Stromal cell of bone marrow (primary cell): ENCODE results near the gene ABCB11.

ENCODE experiments used
- DNase-seq: peaks from one replicate; pipeline ENCODE4 v3.0.0-alpha.2; 2012; ENCODE audit warnings: low read depth

The ABCB11 gene

GRCh38 chr2:169042856-169043255, 11.7 kb upstream of the ABCB11 start:
- DNase-seq = no peak

GRCh38 chr2:169041594-169041993, 10.5 kb upstream of the ABCB11 start:
- no peak for DNase-seq

- no peak for DNase-seq
Observed at GRCh38 chr2:169039702-169040101, 8.6 kb upstream of the ABCB11 start.

DNA sequence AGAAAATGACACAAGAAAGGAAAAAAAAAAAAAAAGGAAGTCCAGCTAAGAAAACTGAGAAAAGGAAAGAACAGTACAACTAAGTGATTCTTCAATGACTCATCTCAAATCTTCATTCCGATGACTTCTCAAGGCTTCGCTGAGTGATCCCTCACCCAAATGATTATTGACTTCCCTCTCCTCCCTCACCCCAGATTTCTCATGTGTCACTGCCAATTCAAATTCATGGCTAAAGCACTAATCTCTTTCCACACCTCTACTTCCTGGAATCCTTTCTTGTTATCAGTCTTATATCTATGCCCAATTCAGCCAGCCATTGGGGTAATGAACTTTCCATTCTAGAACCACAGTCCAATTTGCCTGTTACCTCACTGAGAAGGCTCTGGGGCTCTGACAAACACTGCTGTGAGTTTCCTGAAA, 7.2 kb upstream of the ABCB11 start:
- DNase-seq = peak; percentile 41

DNA sequence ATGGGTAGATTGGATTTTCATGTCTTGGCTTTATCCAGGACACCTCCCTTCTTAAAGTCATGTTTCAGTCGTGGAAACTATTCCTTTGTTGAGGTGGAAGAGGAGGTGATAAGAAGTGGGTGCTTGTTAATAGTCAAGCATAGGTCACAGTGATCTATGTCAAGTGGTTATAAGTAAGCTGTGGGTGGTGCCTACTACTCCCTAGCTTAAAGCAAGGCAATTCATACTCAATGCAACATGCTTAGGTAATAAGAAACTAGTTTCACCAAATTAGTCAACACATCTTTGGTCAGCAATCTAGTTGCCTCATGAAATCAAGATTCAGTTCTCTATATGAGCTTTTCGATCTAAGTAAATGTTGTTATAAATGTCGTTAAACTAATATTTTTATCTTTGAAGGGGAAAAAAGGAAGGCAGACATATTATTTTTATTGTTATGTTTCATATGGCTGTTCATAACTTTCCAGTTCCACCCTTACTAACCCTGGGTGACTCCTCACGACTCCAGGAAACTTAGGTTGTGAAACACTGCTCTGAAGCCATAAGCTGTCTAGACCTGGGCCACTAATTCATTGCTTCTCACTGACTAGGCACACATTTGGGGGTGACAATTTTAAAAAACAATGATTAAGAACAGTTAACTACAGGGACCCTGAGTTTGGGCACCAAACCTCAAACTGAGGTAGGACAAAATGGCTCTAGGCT, 5.8 kb upstream of the ABCB11 start:
- DNase-seq = no peak

DNA sequence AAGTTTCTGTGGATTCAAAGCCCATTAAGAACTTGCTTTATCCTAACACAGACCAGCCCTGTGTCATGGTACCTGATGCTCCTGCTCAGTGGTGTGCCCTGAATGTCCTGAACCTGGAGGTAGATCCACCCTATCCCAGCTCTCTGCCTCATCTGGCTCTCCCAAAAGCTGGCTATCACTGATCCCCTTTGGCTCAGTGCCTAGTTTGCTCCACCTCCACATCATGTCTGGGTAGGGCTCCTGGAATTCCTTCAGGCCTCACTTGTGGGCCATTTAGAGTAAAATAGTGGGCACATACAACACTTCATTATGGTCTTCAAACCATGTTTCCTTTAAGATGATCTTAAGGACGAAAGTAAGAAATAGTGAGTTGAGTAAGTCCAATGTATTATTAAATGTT, 4.8 kb upstream of the ABCB11 start:
- no peak for DNase-seq

- DNase-seq = no peak
Observed at GRCh38 chr2:169034984-169035544, 3.9 kb upstream of the ABCB11 start.

- no peak for DNase-seq
Observed at GRCh38 chr2:169034256-169034655, 3.1 kb upstream of the ABCB11 start.

DNA sequence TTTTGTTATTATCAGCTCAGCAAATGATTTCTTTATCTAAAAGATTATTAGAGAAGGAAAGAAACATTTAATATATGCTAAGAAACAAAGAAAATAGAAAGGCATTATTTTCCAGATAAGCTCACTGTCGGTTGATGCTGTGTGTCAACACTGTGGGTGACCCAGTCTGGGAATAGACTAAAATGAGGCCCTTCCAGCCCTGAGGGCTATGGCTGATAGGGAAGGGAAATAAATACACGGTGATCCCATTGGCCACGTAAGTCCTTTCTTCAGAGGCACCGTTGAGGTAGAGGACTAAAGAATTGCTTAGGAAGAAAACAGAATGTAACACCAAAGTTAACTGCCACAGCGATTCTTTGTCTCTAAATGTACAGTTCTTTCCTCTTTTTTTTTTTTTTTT, 1.8 kb downstream of the ABCB11 start:
- no peak for DNase-seq

- DNase-seq = no peak
Observed at GRCh38 chr2:169027234-169027633, 3.9 kb downstream of the ABCB11 start.

DNA sequence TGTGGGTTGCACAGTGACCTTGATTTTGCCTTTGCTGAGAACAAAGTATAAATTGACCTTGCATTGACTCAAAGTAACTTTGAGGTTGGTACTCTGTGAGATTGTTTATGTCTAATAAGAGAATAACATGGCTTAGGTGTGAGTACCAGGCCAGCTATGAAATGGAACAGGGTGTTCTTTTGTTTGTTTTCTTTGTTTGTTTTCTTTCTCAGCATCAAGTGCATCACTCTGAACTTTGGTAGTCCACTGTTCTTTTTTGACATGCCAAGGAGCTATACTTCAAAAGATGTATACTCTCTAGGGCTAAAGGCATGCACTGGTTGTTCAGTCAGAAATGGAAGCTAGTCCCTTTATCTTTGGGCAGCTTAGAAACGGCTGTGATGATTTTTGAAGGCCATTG, 5.1 kb downstream of the ABCB11 start:
- no peak for DNase-seq

DNA sequence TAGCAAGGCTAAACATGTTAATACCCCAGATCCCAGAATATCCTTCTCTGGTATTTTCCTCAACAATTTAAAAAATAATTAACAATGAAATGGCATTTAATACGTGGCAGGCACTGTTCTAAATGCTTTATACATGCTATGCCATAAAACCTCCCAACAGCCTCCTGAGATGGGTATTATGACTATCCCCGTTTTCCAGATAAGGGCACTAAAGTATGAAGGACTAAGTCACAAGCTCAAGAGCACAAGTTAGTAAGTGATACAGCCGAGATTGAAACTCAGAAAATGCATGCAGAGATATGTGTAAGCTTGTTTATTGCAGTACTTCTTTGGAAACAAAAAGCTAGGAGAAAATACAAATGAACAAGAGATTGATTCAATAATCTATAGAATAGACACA, 8.0 kb downstream of the ABCB11 start:
- DNase-seq = no peak

GRCh38 chr2:169018390-169018789, 12.7 kb downstream of the ABCB11 start:
- no peak for DNase-seq

DNA sequence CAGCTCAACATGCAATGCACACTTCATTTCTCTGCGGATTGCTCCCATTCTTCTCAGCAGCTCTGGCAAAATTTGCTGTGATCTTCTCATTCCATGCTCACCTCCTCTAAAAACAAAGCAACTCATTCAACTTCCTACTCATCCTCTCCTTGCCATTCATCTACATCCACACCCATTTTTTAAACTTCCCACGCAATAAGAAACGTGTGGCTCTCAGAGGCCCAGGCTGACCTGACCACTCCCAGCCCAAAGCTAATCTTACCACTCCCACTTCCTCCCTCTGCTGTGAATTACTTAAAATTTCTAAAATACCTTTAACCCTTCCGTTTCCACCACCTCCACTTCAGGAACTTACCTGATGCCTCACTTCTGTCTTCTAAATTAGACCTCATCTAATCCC, 15.2 kb downstream of the ABCB11 start:
- DNase-seq = no peak

DNA sequence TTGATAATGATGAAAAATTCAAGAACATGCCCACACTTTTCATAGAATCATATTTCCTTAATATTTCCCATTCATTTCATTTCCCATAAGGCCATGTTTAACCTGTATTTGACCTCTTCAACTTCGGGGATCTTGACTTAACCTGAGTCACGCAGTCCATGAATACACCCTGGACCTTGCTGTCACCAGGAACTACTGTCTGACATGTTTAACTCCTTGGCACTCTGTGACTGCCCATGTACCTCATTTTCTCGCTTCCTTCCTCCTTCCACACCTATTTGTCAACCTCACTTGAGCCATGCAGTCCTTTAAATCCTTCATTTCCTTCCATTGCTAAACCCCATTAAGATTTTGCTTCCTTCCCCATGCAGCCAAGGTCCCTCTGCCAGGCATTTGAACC, 16.3 kb downstream of the ABCB11 start:
- no peak for DNase-seq

- DNase-seq = no peak
Observed at GRCh38 chr2:169013628-169014026, 17.5 kb downstream of the ABCB11 start.

DNA sequence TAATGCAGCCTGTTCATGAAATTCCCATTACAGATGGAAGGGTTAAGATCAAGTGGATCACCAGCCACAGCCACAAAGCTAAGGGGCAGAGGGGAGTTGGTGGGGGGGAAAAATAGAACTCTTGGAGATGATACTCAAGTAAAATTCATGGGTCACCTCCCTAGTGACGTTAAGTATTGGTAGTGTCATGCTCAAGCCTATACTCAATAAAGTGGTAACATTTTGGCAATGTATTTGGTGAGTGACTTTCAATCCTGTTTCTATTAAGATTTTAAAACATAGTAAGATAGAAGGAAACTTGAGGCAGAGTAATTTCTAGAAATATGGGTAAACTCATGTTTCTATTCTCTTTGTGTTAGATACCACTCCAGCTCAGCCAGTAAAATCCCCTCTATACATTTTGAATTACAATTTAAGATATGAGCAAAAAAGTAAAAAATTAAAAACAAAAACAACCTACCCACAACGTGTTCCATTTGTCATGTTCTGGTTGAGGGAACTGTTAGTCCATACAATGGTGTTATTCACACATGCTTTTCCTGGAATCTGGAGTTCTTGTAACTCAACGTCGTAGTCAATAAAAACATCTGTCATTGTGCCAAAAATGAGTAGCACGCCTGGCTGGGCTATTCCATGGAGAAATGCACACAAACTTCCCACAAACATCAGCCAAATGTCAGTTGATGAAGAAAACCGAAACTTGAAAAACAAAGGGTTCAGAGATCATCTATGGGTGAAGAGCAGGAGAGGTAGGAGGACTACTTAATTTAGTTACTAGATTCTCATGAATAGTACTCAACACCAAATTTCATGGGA, 18.1 kb downstream of the ABCB11 start:
- no peak for DNase-seq

- peak; percentile 43 for DNase-seq
Observed at GRCh38 chr2:169012191-169012792, 18.8 kb downstream of the ABCB11 start.

DNA sequence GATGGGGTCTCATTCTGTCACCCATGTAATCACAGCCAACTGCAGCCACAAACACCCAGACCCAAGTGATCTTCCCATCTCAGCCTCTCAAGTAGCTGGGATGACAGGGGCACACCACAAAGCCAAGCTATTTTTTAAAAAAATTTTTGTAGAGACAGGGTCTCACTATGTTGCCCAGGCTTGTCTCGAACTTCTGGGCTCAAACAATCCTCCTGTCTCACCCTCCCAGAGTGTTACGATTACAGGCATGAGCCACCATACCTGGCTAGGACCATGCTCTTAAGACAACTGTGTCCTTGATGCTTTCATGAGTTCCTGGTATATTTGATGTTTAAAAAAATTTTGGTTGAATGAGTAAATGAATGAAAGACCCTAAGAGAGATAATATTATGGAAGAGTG, 19.4 kb downstream of the ABCB11 start:
- no peak for DNase-seq

DNA sequence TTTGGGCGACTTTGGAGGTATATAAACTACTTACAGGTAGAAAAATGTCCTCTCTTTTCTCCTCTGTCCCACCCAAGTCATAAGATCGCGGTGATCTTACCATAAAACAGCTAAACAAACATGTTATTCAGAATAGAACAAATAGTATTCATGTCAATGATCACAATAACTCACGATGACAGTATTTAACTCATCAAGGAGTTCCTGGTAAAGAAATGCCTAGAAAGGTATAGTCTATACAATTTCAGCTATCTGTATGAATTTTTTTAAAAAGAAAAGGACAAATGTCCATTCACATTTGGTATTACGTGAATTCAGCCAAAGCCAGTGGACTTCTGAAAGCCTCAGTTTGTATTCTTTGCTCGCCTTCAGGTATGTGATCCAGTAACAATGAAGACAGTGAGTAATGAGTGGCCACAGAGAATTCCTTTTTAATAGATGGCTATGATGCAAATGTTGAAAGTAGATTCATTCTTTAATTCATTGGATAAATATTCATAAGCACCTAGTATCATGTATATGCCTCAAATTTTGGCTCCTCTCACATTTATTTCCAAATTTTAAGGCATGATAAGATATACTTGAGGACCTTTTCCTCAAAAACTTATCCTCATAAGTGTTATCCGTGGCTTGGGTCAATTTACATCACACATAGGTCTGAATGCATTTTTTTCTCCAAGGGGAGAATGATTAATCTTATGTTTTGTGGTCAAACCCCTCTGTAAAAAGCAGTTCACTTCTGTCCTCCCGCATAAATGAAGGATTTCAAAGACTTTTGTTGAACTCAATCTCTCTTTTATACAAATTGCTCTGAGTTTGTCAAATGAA, 20.3 kb downstream of the ABCB11 start:
- DNase-seq = no peak

- DNase-seq = no peak
Observed at GRCh38 chr2:169009865-169010579, 21.1 kb downstream of the ABCB11 start.
